HG03575 (cell line): ENCODE measurements around the gene PLD5.
"Not testable (repeated sequence)": the region's sequence is repeated elsewhere in the genome, so short reads cannot be mapped to it uniquely, and the experiment has no call there.

Experiments
- ATAC-seq: cut with Tn5 transposase; IDR thresholded peaks from one replicate; pipeline ENCODE4 v1.9.1; 2021; ENCODE audit not compliant: unreplicated experiment, insufficient number of reproducible peaks, low FRiP score; ENCODE audit errors: extremely low read depth

Gene PLD5

DNA sequence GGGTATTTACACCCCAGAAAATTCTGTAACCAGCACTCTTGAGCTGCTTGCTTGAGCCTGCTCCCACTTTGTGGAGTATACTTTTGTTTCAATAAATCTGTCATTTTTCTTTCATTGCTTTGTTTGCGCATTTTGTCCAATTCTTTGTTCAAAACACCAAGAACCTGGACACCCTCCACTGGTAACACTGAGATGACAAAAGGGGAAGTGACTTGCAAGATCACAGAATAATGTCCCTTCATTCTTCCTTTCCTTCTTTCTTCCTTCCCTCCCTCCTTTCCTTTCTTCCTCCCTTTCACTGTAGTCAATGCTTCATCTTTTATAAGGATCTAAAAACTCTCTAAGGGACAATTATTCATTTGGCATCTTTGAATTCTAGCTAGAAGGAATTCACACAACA lies 391.1 kb downstream of the PLD5 start:
- no peak for ATAC-seq

DNA sequence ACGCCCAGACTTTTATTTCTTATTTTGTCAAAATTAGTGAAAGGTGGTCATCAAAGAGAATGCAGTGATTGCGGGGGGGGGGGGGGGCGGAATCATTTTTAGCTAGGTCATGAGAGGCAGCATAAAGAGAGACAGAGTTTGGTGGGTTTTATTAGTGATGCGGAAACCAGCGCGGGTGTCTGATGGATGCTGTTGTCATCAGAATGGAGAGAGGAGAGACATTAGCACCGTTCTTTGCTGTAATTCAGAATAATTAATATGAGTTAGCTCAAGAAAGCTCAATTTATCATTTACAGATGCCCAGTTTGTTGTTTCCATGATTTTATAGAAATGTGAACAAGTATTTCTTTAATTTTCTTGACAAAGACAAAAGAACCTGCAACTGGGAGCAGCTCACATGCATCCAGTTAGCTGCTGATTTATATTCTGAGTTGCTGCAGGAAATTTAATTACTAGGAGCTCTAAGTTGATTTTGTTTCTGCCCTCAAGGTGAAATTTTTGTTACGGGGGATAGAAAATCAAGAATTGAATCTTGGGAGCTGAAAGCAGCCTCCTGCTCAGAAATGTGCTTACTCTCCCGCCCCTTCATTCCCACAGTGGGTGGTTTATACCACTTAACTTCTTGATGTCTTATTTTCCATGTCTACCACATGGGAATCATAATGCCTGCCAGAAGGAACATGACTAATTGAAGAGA lies 392.2 kb downstream of the PLD5 start:
- ATAC-seq: no peak

DNA sequence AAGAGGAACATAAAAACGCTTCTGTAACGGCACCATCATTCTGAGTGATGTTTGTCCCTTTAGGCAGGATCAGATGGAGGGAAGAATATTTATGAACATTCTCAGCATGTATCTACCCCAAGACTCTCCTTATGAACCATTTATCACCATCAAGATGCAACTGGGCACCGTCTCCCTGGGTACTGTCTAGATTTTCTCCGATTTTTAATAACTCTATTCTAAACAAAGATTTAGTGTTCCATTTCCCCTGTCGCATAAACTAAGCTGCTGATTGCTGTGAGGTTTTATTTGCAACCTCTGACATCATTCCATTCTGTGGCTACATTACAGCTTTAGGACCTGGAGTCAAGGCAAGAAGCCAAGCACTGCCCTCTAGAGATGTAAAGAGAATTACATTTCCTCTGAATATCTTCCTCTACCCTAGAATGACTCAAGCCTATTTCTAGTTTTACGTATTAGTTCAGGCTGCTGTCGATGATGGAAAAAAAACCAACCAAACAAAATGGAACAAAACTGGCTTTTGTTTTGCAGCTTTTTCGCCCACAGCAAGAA lies 395.5 kb downstream of the PLD5 start:
- peak; percentile 80 for ATAC-seq

- no peak for ATAC-seq
These were observed 404.1 kb downstream of the PLD5 start for GRCh38 chr1:242120432-242120831.

DNA sequence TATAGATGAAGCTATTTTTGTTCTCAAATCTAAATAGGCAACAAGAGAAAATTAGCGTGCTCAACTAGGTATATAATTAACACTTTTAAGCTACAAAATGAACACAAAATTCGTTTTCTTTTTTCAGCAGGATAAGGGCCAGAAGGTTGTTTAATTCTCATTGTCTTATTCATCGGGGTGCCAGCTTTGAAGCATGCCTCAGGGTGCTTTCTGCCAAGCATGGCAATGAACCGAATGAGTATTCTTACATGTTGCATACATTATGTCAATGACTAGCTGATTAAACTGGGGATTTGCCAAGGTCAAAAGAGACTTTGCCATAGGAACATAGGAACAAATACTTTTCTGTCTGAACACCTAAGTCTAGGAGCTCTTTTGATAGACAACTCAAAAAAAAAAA lies 423.6 kb downstream of the PLD5 start:
- no peak for ATAC-seq

DNA sequence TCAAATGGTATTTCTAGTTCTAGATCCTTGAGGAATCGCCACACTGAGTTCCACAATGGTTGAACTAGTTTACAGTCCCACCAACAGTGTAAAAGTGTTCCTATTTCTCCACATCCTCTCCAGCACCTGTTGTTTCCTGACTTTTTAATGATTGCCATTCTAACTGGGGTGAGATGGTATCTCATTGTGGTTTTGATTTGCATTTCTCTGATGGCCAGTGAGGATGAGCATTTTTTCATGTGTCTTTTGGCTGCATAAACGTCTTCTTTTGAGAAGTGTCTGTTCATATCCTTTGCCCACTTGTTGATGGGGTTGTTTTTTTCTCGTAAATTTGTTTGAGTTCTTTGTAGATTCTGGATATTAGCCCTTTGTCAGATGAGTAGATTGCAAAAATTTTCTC lies 427.2 kb downstream of the PLD5 start:
- not testable (repeated sequence) for ATAC-seq

DNA sequence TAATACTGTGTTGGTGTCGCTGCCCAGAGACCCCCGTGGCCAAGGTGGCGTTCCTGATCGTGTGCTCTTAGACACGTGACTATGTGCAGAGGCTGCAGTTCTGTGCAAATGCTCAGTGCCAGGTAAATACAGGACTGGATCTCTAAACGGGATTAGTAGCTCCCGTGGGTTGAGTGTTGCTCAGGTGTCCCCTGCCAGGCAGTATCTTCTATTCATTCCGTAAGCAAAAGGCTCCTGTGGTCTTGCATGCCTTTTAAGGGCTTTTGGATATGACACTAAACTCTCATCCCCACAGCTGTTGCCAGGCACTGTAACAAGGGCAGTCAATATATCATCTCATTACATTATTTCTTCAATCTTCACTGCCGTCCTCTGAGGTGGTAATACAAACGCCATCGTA lies 431.4 kb downstream of the PLD5 start:
- ATAC-seq: no peak

DNA sequence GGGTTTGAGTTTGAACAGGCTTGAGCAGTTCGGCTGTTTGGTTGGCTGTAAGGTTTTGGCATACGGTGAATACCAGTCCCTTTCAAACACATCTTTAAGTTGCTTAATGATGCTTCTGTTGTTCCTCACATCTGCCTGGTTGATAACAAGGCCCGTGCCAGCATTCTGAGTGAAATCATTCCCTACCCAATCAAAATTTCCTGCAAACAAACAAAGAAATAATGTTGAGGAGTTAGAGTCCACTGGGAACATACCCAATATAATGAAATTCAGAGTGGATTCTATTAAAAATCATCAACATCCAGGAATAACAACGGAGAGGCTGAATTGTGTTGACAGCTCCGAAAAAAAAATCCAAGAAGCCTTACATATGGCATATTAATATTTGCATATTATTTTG lies 434.6 kb downstream of the PLD5 start:
- ATAC-seq: no peak

- no peak for ATAC-seq
These were observed 435.6 kb downstream of the PLD5 start for GRCh38 chr1:242088875-242089274.

GRCh38 chr1:242086706-242087105 lies 437.8 kb downstream of the PLD5 start:
- ATAC-seq: no peak

- ATAC-seq: no peak
These were observed 438.4 kb downstream of the PLD5 start for GRCh38 chr1:242086093-242086492.

- no peak for ATAC-seq
These were observed 440.8 kb downstream of the PLD5 start for GRCh38 chr1:242083742-242084141.

DNA sequence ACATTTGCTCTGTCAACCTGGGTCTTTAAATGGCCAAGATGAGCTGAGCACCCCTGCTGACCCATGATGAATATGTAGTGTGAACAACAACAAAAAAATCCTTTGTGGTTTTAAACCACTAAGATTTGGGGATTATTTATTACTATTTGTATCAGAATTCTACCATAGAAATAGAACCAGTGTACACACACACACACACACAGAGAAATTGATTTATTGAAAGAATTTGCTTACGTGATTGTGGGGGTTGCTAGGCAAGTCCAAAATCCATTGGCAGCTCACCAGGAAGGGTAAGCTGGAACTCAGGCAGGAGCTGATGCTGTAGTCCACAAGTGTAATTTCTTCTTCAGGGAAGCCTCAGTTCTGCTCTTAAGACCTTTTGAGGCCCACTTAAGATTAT lies 443.1 kb downstream of the PLD5 start:
- ATAC-seq: no peak

DNA sequence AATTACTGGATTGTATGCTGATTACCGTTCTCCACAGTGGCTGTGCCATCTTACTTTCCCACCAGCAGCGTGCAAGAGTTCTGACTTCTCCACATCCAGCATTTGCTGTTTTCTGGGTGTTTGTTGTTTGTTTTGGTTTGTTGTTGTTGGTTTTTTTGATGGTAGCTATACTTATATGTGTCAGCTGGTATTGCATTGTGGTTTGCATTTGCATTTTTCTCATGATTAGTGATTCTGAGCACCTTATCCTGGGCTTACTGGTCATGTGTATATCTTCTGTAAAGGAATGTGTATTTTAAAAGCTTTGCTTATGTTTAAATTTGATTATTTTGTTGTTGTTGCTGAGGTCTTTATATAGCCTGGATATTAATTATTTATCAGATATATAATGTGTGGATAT lies 458.7 kb downstream of the PLD5 start:
- no peak for ATAC-seq

- ATAC-seq: no peak
These were observed 462.2 kb downstream of the PLD5 start for GRCh38 chr1:242062271-242062670.

- no peak for ATAC-seq
These were observed 464.5 kb downstream of the PLD5 start for GRCh38 chr1:242059976-242060375.

DNA sequence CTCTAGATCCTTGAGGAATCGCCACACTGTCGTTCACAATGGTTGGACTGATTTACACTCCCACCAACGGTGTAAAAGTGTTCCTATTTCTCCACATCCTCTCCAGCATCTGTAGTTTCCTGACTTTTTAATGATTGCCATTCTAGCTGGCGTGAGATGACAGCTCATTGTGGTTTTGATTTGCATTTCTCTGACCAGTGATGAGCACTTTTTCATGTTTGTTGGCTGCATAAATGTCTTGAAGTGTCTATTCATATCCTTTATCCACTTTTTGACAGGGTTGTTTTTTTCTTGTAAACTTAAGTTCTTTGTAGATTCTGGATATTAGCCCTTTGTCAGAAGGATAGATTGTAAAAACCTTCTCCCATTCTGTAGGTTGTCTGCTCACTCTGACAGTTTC lies 465.9 kb downstream of the PLD5 start:
- not testable (repeated sequence) for ATAC-seq

DNA sequence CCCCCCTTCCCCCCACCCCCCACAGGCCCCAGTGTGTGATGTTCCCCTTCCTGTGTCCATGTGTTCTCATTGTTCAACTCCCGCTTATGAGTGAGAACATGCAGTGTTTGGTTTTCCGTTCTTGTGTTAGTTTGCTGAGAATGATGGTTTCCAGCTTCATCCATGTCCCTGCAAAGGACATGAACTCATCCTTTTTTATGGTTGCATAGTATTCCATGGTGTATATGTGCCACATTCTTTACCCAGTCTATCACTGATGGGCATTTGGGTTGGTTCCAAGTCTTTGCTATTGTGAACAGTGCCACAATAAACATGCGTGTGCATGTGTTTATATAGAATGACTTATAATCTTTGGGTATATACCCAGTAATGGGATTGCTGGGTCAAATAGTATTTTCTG lies 466.3 kb downstream of the PLD5 start:
- not testable (repeated sequence) for ATAC-seq

DNA sequence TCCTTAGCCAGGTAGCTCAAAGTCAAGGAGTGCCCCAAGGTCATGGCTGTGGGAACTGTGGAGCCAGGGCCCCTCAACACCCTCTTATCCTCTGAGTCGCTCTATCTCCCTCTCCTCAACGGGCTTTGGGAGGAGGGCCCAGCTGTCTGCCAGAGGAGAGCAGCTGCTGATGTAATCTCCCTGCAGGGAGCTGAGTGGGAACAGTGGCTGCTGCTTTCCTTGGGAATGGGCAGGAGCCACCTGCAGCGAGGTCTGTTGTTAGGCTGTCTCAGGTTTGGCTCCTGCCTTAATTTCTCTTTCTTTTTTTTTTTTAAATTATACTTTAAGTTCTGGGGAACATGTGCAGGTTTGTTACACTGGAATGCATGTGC lies 466.8 kb downstream of the PLD5 start:
- no peak for ATAC-seq

DNA sequence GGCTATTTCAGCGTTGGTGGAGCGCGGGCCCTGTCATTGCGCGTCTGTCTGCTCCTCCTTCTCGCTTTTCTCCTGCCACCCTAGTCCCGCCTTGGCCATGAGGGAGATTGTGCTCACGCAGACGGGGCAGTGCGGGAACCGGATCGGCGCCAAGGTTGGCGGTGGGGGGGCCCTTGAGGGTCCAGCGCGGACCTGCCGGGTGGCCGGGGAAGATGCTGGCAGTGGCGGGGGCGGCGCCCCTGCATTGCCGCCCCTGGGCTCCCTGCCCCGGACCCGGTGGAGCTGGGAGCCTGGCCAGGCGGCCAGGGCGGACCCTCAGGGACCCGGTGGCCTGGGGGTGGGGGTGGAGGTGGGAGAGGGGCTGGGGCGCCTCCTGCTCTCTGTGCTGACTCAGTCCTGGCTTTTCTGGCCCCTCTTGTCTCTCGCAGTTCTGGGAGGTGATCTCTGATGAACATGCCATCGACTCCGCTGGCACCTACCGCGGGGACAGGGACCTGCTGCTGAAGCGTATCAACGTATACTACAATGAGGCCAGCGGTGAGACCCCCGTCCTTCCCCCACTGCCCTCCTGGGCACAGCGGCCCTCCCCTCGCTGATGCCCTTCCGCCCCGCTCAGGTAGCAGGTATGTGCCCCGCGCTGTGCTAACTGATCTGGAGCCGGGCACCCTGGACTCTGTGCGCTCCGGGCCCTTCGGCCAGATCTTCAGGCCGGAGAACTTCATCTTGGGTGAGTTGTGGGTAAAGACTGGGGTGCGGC lies 467.3 kb downstream of the PLD5 start:
- ATAC-seq: no peak
